Measurements from ENCODE around the gene CDH13. TPM values are rescaled to one million over a fixed set of nuclear protein-coding genes. Genes with fewer than 3 reads are reported as not detected.

CDH13 gene
- total RNA-seq, 2 experiments from 2014 or later, result not detected

- Histone ChIP-seq H3K27ac (ENCODE audit: low read depth, low read length, poor library complexity, severe bottlenecking) (no peak overlapping the region), H3K4me1 (ENCODE audit: insufficient read depth, low read length, poor library complexity, severe bottlenecking) (no peaks in the 10 kb centered on the region), H3K4me2 (ENCODE audit: low read length) (no peak overlapping the region), H4K20me1 (ENCODE audit: insufficient read depth, low read length) (no peaks in the 10 kb centered on the region), H3K79me2 (ENCODE audit: insufficient read depth, low read depth, low read length) (no peaks in the 10 kb centered on the region), H3K4me3 (ENCODE audit: low read depth, low read length, poor library complexity, severe bottlenecking) (no peak overlapping the region), H3K9me3 (ENCODE audit: low read length) (no peaks in the 10 kb centered on the region), H3K36me3 (ENCODE audit: insufficient read depth, low read length) (no peaks in the 10 kb centered on the region), H2AFZ (ENCODE audit: low read length) (no peak overlapping the region), H3K9me2 (ENCODE audit: insufficient read depth, low read length) (no peaks in the 10 kb centered on the region)
- POLR2A ChIA-PET, result interaction anchor here (0.6 kb wide), 1 partner anchor 150 kb away, joined by 3 read pairs; no protein-coding TSS in a partner anchor
- intact Hi-C loops (cut with micrococcal nuclease; ENCODE audit: unreplicated experiment), result no loop called here
- no TSS peak for BruUV-seq (replicated peaks)
- no peak for TF ChIP-seq EZH2phosphoT487 (IDR thresholded peaks at IDR 0.05; ENCODE audit: borderline replicate concordance, low read depth, low read length)
- CTCF ChIA-PET (ENCODE audit: unreplicated experiment), result no interaction called here
- no peak for DNase-seq (ENCODE audit: low spot score)
These were observed 73.1 kb downstream of the CDH13 start for GRCh38 chr16:82699711-82700495.

GRCh38 chr16:82700541-82701235 lies 73.9 kb downstream of the CDH13 start:
- ChIA-PET POLR2A (no interaction called here), CTCF (ENCODE audit: unreplicated experiment) (no interaction called here)
- intact Hi-C loops (cut with micrococcal nuclease; ENCODE audit: unreplicated experiment), result no loop called here
- H3K4me3 ChIP-seq (ENCODE audit: low read depth, low read length, poor library complexity, severe bottlenecking), result no peak overlapping the region
- H3K9me2 ChIP-seq (ENCODE audit: insufficient read depth, low read length), result no peaks in the 10 kb centered on the region
- no peaks in the 10 kb centered on the region for H3K4me1 ChIP-seq (ENCODE audit: insufficient read depth, low read length, poor library complexity, severe bottlenecking)
- BruUV-seq (replicated peaks), result no TSS peak
- H3K79me2 ChIP-seq (ENCODE audit: insufficient read depth, low read depth, low read length), result no peaks in the 10 kb centered on the region
- no peak overlapping the region for H3K4me2 ChIP-seq (ENCODE audit: low read length)
- TF ChIP-seq CTCF (conservative IDR thresholded peaks at IDR 0.05; ENCODE audit: low read length), result no peak
- TF ChIP-seq EZH2phosphoT487 (IDR thresholded peaks at IDR 0.05; ENCODE audit: borderline replicate concordance, low read depth, low read length), result no peak
- H3K36me3 ChIP-seq (ENCODE audit: insufficient read depth, low read length), result no peaks in the 10 kb centered on the region
- no peaks in the 10 kb centered on the region for H3K9me3 ChIP-seq (ENCODE audit: low read length)
- H4K20me1 ChIP-seq (ENCODE audit: insufficient read depth, low read length), result no peaks in the 10 kb centered on the region
- no peak overlapping the region for H2AFZ ChIP-seq (ENCODE audit: low read length)
- DNase-seq (ENCODE audit: low spot score), result no peak
- H3K27ac ChIP-seq (ENCODE audit: low read depth, low read length, poor library complexity, severe bottlenecking), result no peak overlapping the region

GRCh38 chr16:82701442-82701955 lies 74.7 kb downstream of the CDH13 start:
- CTCF ChIA-PET (ENCODE audit: unreplicated experiment), result no interaction called here
- Histone ChIP-seq H4K20me1 (ENCODE audit: insufficient read depth, low read length) (no peaks in the 10 kb centered on the region), H2AFZ (ENCODE audit: low read length) (no peak overlapping the region), H3K4me3 (ENCODE audit: low read depth, low read length, poor library complexity, severe bottlenecking) (no peak overlapping the region), H3K4me2 (ENCODE audit: low read length) (no peak overlapping the region), H3K9me3 (ENCODE audit: low read length) (no peaks in the 10 kb centered on the region), H3K79me2 (ENCODE audit: insufficient read depth, low read depth, low read length) (no peaks in the 10 kb centered on the region), H3K36me3 (ENCODE audit: insufficient read depth, low read length) (no peaks in the 10 kb centered on the region), H3K4me1 (ENCODE audit: insufficient read depth, low read length, poor library complexity, severe bottlenecking) (no peaks in the 10 kb centered on the region), H3K9me2 (ENCODE audit: insufficient read depth, low read length) (no peaks in the 10 kb centered on the region), H3K27ac (ENCODE audit: low read depth, low read length, poor library complexity, severe bottlenecking) (no peak overlapping the region)
- BruUV-seq (replicated peaks), result no TSS peak
- POLR2A ChIA-PET, result no interaction called here
- intact Hi-C loops (cut with micrococcal nuclease; ENCODE audit: unreplicated experiment), result no loop called here
- no peak for DNase-seq (ENCODE audit: low spot score)
- TF ChIP-seq EZH2phosphoT487 (IDR thresholded peaks at IDR 0.05; ENCODE audit: borderline replicate concordance, low read depth, low read length) (no peak), CTCF (conservative IDR thresholded peaks at IDR 0.05; ENCODE audit: low read length) (no peak)

Data from OCI-LY7 (cell line).